ENCODE results near the gene MYO19.

Gene MYO19

DNA sequence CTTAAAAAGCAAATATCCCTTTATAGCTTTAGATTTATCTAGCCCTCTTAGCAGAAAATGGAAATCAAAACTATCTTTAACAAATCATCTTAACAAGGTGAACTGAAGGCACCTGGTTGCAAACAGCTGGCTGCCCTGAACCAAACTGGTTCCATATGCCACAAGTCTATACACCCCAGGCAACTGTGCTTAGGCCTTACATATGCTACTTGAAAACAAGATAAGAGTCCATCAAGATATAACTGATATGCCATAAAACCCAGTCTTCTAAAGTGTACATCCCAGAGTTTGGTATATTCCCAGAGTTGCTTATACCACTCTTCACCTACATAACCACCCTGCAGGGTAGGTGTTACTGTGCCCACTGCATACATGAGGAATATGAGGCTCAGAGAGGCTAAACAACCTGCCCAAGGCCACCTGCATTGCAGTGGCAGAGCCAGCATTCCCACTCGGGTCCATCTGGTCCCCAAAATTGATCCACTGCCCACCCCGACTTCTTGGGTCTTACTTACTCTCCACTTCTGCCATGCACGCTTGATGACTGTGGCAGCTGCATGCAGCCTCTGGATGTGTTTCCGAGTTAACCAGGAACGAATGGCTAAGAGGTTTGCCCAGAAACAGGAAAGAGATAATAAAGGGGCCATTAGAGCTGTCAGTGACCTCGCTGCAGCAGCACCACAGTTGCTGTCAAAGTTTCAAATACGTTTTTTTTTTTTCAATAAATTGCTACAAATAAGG is 35.9 kb downstream of the MYO19 start:
- peaks cover 76% of the 10 kb centered on the region for H3K36me3 ChIP-seq (ENCODE audit: control insufficient read depth, low read length)
- no peak overlapping the region for H3K27ac ChIP-seq (ENCODE audit: low read depth, low read length)

GRCh38 chr17:36498155-36498554 is 36.5 kb downstream of the MYO19 start:
- Histone ChIP-seq H3F3A (ENCODE audit: control insufficient read depth, insufficient read depth) (peaks cover 10% of the 10 kb centered on the region; the same call in 1 of the 2 replicates), H3K9me2 (replicated peaks; ENCODE audit: control insufficient read depth, low read length) (no peaks in the 10 kb centered on the region), H3K27me3 (ENCODE audit: control insufficient read depth, low read length) (no peaks in the 10 kb centered on the region), H3K79me2 (ENCODE audit: control insufficient read depth, low read length) (no peaks in the 10 kb centered on the region), H3K36me3 (ENCODE audit: control insufficient read depth, low read length) (peaks cover 76% of the 10 kb centered on the region), H3K9me3 (ENCODE audit: control insufficient read depth, insufficient read depth, low read length) (no peaks in the 10 kb centered on the region), H3K4me1 (ENCODE audit: control insufficient read depth, low read length) (no peaks in the 10 kb centered on the region), H3K4me2 (ENCODE audit: low read length) (no peak overlapping the region), H4K20me1 (ENCODE audit: control insufficient read depth, insufficient read depth, low read depth, low read length) (no peaks in the 10 kb centered on the region), H3K27ac (ENCODE audit: low read depth, low read length) (no peak overlapping the region), H3K4me3 (ENCODE audit: low read length) (no peak overlapping the region)
- TF ChIP-seq, protein P1, sequence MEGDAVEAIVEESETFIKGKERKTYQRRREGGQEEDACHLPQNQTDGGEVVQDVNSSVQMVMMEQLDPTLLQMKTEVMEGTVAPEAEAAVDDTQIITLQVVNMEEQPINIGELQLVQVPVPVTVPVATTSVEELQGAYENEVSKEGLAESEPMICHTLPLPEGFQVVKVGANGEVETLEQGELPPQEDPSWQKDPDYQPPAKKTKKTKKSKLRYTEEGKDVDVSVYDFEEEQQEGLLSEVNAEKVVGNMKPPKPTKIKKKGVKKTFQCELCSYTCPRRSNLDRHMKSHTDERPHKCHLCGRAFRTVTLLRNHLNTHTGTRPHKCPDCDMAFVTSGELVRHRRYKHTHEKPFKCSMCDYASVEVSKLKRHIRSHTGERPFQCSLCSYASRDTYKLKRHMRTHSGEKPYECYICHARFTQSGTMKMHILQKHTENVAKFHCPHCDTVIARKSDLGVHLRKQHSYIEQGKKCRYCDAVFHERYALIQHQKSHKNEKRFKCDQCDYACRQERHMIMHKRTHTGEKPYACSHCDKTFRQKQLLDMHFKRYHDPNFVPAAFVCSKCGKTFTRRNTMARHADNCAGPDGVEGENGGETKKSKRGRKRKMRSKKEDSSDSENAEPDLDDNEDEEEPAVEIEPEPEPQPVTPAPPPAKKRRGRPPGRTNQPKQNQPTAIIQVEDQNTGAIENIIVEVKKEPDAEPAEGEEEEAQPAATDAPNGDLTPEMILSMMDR (IDR thresholded peaks at IDR 0.05; ENCODE audit: low read depth, low read length, poor library complexity, severe bottlenecking) = no peak
- no peak for TF ChIP-seq EZH2phosphoT487 (IDR thresholded peaks at IDR 0.05; ENCODE audit: borderline replicate concordance, low read length)

More for the DNA sequence above, 35.9 kb downstream of the MYO19 start:
- Histone ChIP-seq H3K79me2 (ENCODE audit: control insufficient read depth, low read length) (no peaks in the 10 kb centered on the region), H3K27me3 (ENCODE audit: control insufficient read depth, low read length) (no peaks in the 10 kb centered on the region), H3K9me3 (ENCODE audit: control insufficient read depth, insufficient read depth, low read length) (no peaks in the 10 kb centered on the region), H4K20me1 (ENCODE audit: control insufficient read depth, insufficient read depth, low read depth, low read length) (no peaks in the 10 kb centered on the region), H3K4me2 (ENCODE audit: low read length) (no peak overlapping the region), H3K9me2 (replicated peaks; ENCODE audit: control insufficient read depth, low read length) (no peaks in the 10 kb centered on the region), H3K4me3 (ENCODE audit: low read length) (no peak overlapping the region), H3F3A (ENCODE audit: control insufficient read depth, insufficient read depth) (peaks cover 10% of the 10 kb centered on the region; the same call in 1 of the 2 replicates), H3K4me1 (ENCODE audit: control insufficient read depth, low read length) (no peaks in the 10 kb centered on the region)
- TF ChIP-seq EZH2phosphoT487 (IDR thresholded peaks at IDR 0.05; ENCODE audit: borderline replicate concordance, low read length) = no peak
- TF ChIP-seq, protein P1 (IDR thresholded peaks at IDR 0.05; ENCODE audit: low read depth, low read length, poor library complexity, severe bottlenecking) = no peak

DNA sequence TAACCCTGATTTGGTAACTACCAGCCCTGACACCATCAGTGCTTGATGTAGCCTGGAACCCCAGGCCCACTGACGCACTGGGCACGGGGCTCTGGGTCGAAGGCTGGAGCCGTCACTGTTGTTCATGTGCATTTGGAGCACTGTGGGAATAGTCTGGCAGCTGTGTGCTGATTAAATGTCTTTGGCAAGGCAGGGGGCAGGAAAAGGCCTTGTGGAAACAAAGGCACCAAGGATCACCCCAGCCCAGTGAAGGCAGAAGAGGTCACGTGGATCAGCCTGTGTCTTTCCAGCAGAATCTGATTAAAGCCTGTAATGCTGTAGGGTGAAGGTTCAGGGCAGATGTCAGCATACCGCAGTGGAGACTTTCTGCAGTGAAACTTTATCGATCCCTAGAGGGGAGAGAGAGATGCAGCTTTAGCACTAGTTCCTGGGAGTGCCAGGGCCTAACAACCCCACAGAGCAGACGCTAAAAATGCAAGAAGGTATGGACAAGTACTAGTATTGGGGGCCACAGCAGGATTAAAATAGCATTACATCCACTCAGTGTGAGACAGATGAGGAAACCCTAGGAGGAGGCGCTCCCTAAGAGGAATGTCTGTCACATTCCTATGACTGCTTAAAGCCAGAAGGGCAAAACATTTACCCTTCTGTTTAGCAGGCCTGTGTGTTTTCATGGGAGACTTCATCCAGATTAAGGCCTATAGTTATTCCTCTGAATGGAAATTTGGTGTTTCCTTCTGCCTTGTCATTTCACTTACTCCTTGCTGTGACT is 38.5 kb downstream of the MYO19 start:
- Histone ChIP-seq H3F3A (ENCODE audit: control insufficient read depth, insufficient read depth) (peaks cover 10% of the 10 kb centered on the region; the same call in 1 of the 2 replicates), H3K4me3 (ENCODE audit: low read length) (no peak overlapping the region), H3K27me3 (ENCODE audit: control insufficient read depth, low read length) (no peaks in the 10 kb centered on the region), H4K20me1 (ENCODE audit: control insufficient read depth, insufficient read depth, low read depth, low read length) (no peaks in the 10 kb centered on the region), H3K79me2 (ENCODE audit: control insufficient read depth, low read length) (peaks cover 11% of the 10 kb centered on the region), H3K36me3 (ENCODE audit: control insufficient read depth, low read length) (peaks cover 89% of the 10 kb centered on the region), H3K4me2 (ENCODE audit: low read length) (no peak overlapping the region), H3K9me2 (replicated peaks; ENCODE audit: control insufficient read depth, low read length) (no peaks in the 10 kb centered on the region), H3K4me1 (ENCODE audit: control insufficient read depth, low read length) (no peaks in the 10 kb centered on the region), H3K9me3 (ENCODE audit: control insufficient read depth, insufficient read depth, low read length) (no peaks in the 10 kb centered on the region), H3K27ac (ENCODE audit: low read depth, low read length) (no peak overlapping the region)
- TF ChIP-seq, protein P1 (IDR thresholded peaks at IDR 0.05; ENCODE audit: low read depth, low read length, poor library complexity, severe bottlenecking) = no peak
- TF ChIP-seq EZH2phosphoT487 (IDR thresholded peaks at IDR 0.05; ENCODE audit: borderline replicate concordance, low read length) = no peak
